Trophoblast cell (in vitro differentiated cells and primary cell): ENCODE measurements around the gene PECR.

ENCODE experiments used
- DNase-seq, 2 donors: peaks; one replicate each; pipeline ENCODE4 v3.0.0-alpha.2; 2016
- H2AFZ ChIP-seq: 2 replicates; pipeline ENCODE4 v1.6.1; 2013; ENCODE audit warnings: low read length, moderate library complexity, mild to moderate bottlenecking; ENCODE audit not compliant: insufficient read depth, poor library complexity
- H2AK5ac ChIP-seq: 2 replicates; pipeline ENCODE4 v1.6.1; 2013; ENCODE audit warnings: mild to moderate bottlenecking, low read length
- H2BK120ac ChIP-seq: 2 replicates; pipeline ENCODE4 v1.6.1; 2013; ENCODE audit warnings: low read length, mild to moderate bottlenecking, moderate library complexity; ENCODE audit not compliant: insufficient read depth, poor library complexity
- H2BK12ac ChIP-seq: 2 replicates; pipeline ENCODE4 v1.6.1; 2013; ENCODE audit warnings: mild to moderate bottlenecking, low read length, moderate library complexity
- H2BK5ac ChIP-seq: 2 replicates; pipeline ENCODE4 v1.6.1; 2013; ENCODE audit warnings: low read length, low read depth, moderate library complexity, mild to moderate bottlenecking; ENCODE audit not compliant: poor library complexity
- H3K14ac ChIP-seq: 2 replicates; pipeline ENCODE4 v1.6.1; 2013; ENCODE audit warnings: mild to moderate bottlenecking, low read length
- H3K18ac ChIP-seq: 2 replicates; pipeline ENCODE4 v1.6.1; 2013; ENCODE audit warnings: mild to moderate bottlenecking, low read length
- H3K23ac ChIP-seq: 2 replicates; pipeline ENCODE4 v1.6.1; 2013; ENCODE audit warnings: low read length
- H3K27ac ChIP-seq: 2 replicates; pipeline ENCODE4 v1.5.1; 2013; ENCODE audit warnings: low read depth, mild to moderate bottlenecking, inconsistent platforms, low read length, moderate library complexity
- H3K27me3 ChIP-seq: 2 replicates; pipeline ENCODE4 v1.6.1; 2013; ENCODE audit warnings: inconsistent platforms, mild to moderate bottlenecking, low read length, moderate library complexity; ENCODE audit not compliant: insufficient read depth
- H3K36me3 ChIP-seq, 2 experiments: 1 replicate in 1 of 2; 2 replicates in 1 of 2; pipeline ENCODE4 v1.6.1; 2013; ENCODE audit warnings: low read length in 2 of 2, mild to moderate bottlenecking in 2 of 2, moderate library complexity in 1 of 2; ENCODE audit not compliant: insufficient read depth in 2 of 2, control insufficient read depth in 1 of 2
- H3K4ac ChIP-seq: 2 replicates; pipeline ENCODE4 v1.6.1; 2013; ENCODE audit warnings: low read depth, mild to moderate bottlenecking, low read length, moderate library complexity
- H3K4me1 ChIP-seq, 2 experiments: 1 replicate in 1 of 2; 2 replicates in 1 of 2; pipeline ENCODE4 v1.6.1; 2013; ENCODE audit warnings: low read length in 2 of 2, mild to moderate bottlenecking in 2 of 2, moderate library complexity in 1 of 2; ENCODE audit not compliant: insufficient read depth in 2 of 2, control insufficient read depth in 1 of 2
- H3K4me2 ChIP-seq: 2 replicates; pipeline ENCODE4 v1.6.1; 2013; ENCODE audit warnings: inconsistent platforms, mild to moderate bottlenecking, low read length, moderate library complexity
- H3K4me3 ChIP-seq: 2 replicates; pipeline ENCODE4 v1.5.1; 2013; ENCODE audit warnings: mild to moderate bottlenecking, low read depth, low read length, inconsistent platforms
- H3K79me1 ChIP-seq: one replicate; pipeline ENCODE4 v1.6.1; 2013; ENCODE audit warnings: low read length
- H3K79me2 ChIP-seq: 2 replicates; pipeline ENCODE4 v1.6.1; 2013; ENCODE audit warnings: low read length, mild to moderate bottlenecking; ENCODE audit not compliant: control insufficient read depth, insufficient read depth, poor library complexity
- H3K9ac ChIP-seq: 2 replicates; pipeline ENCODE4 v1.6.1; 2013; ENCODE audit warnings: mild to moderate bottlenecking, low read length
- H3K9me3 ChIP-seq: 2 replicates; pipeline ENCODE4 v1.6.1; 2013; ENCODE audit warnings: low read depth, mild to moderate bottlenecking, control low read depth, inconsistent platforms, low read length; ENCODE audit not compliant: insufficient read depth
- H4K12ac ChIP-seq: 2 replicates; pipeline ENCODE4 v1.6.1; 2013; ENCODE audit warnings: low read depth, mild to moderate bottlenecking, low read length, moderate library complexity
- H4K8ac ChIP-seq: 2 replicates; pipeline ENCODE4 v1.6.1; 2013; ENCODE audit warnings: low read depth, mild to moderate bottlenecking, low read length, moderate library complexity
- H4K91ac ChIP-seq: one replicate; pipeline ENCODE4 v1.6.1; 2013; ENCODE audit warnings: low read depth, mild to moderate bottlenecking, low read length, moderate library complexity
- WGBS: extraction: QIAGEN DNeasy Blood & Tissue Kit; methylation state at CpG from one replicate; pipeline ENCODE4 v1.1.7; 2013; ENCODE audit warnings: missing lambda C conversion rate; ENCODE audit not compliant: insufficient read length, insufficient coverage; ENCODE audit errors: extremely low coverage; 5-methylcytosine and 5-hydroxymethylcytosine counted together

PECR gene

GRCh38 chr2:216031960-216032689 is 49.5 kb downstream of the PECR start:
- Histone ChIP-seq H3K14ac (no peak overlapping the region), H3K9me3 (no peaks in the 10 kb centered on the region), H3K4me1 (peaks cover 0 to 4% of the 10 kb centered on the region in 2 experiments), H3K27me3 (no peaks in the 10 kb centered on the region), H3K4ac (no peak overlapping the region), H4K91ac (no peak overlapping the region), H4K12ac (no peak overlapping the region), H3K36me3 (no peaks in the 10 kb centered on the region), H4K8ac (no peak overlapping the region), H3K4me3 (no peak overlapping the region), H2AK5ac (no peak overlapping the region), H2BK12ac (no peak overlapping the region), H2BK120ac (no peak overlapping the region), H2BK5ac (no peak overlapping the region), H3K79me2 (no peaks in the 10 kb centered on the region), H2AFZ (no peak overlapping the region), H3K23ac (no peak overlapping the region), H3K4me2 (no peak overlapping the region), H3K18ac (no peak overlapping the region), H3K27ac (no peak overlapping the region), H3K79me1 (no peaks in the 10 kb centered on the region), H3K9ac (no peak overlapping the region)
- DNase-seq, result no peak
- WGBS, result no CpG with 5 or more reads among the region's 1 CpG

- no peaks in the 10 kb centered on the region for H3K79me1 ChIP-seq
- H3K27ac ChIP-seq, result no peak overlapping the region
- H3K4ac ChIP-seq, result no peak overlapping the region
- H3K79me2 ChIP-seq, result no peaks in the 10 kb centered on the region
- no peaks in the 10 kb centered on the region for H3K27me3 ChIP-seq
- no peak overlapping the region for H3K4me3 ChIP-seq
- H3K9me3 ChIP-seq, result no peaks in the 10 kb centered on the region
- H2AFZ ChIP-seq, result no peak overlapping the region
- H2BK12ac ChIP-seq, result no peak overlapping the region
- WGBS, result no CpG with 5 or more reads among the region's 3 CpGs
- H2BK5ac ChIP-seq, result no peak overlapping the region
- no peak overlapping the region for H4K8ac ChIP-seq
- no peak overlapping the region for H3K23ac ChIP-seq
- H3K18ac ChIP-seq, result no peak overlapping the region
- no peak overlapping the region for H2BK120ac ChIP-seq
- no peak overlapping the region for H4K91ac ChIP-seq
- H3K36me3 ChIP-seq, result no peaks in the 10 kb centered on the region
- peaks cover 0 to 4% of the 10 kb centered on the region in 2 experiments for H3K4me1 ChIP-seq
- no peak overlapping the region for H3K14ac ChIP-seq
- H4K12ac ChIP-seq, result no peak overlapping the region
- H2AK5ac ChIP-seq, result no peak overlapping the region
- DNase-seq, result no peak
- no peak overlapping the region for H3K9ac ChIP-seq
- H3K4me2 ChIP-seq, result no peak overlapping the region
Observed at GRCh38 chr2:216030216-216030615, 51.4 kb downstream of the PECR start.

GRCh38 chr2:216029416-216030129 is 52.0 kb downstream of the PECR start:
- no CpG with 5 or more reads among the region's 7 CpGs for WGBS
- Histone ChIP-seq H3K27ac (peak overlapping the region; percentile 52), H3K4me1 (peaks cover 0 to 4% of the 10 kb centered on the region in 2 experiments), H2BK12ac (no peak overlapping the region), H3K4ac (no peak overlapping the region), H2BK5ac (no peak overlapping the region), H3K14ac (no peak overlapping the region), H2AFZ (no peak overlapping the region), H3K36me3 (no peaks in the 10 kb centered on the region), H3K9me3 (no peaks in the 10 kb centered on the region), H2AK5ac (no peak overlapping the region), H3K79me2 (no peaks in the 10 kb centered on the region), H3K9ac (no peak overlapping the region), H4K8ac (peak overlapping the region; percentile 37), H2BK120ac (no peak overlapping the region), H3K27me3 (no peaks in the 10 kb centered on the region), H4K12ac (no peak overlapping the region), H3K23ac (no peak overlapping the region), H3K79me1 (no peaks in the 10 kb centered on the region), H3K4me3 (no peak overlapping the region), H3K18ac (no peak overlapping the region), H3K4me2 (no peak overlapping the region), H4K91ac (no peak overlapping the region)
- peak; percentile 94 to 99 for DNase-seq

GRCh38 chr2:216024779-216025336 is 56.8 kb downstream of the PECR start:
- no peak overlapping the region for H4K12ac ChIP-seq
- H2AFZ ChIP-seq, result no peak overlapping the region
- H3K4me2 ChIP-seq, result no peak overlapping the region
- WGBS, result no CpG with 5 or more reads among the region's 7 CpGs
- no peaks in the 10 kb centered on the region for H3K79me1 ChIP-seq
- no peak overlapping the region for H3K4ac ChIP-seq
- no peak overlapping the region for H3K14ac ChIP-seq
- H3K9me3 ChIP-seq, result no peaks in the 10 kb centered on the region
- no peak overlapping the region for H2BK5ac ChIP-seq
- H4K91ac ChIP-seq, result no peak overlapping the region
- H2AK5ac ChIP-seq, result no peak overlapping the region
- no peak overlapping the region for H2BK120ac ChIP-seq
- no peaks in the 10 kb centered on the region for H3K36me3 ChIP-seq
- no peak overlapping the region for H3K9ac ChIP-seq
- no peak for DNase-seq
- H3K23ac ChIP-seq, result no peak overlapping the region
- H3K4me1 ChIP-seq, result peaks cover 0 to 4% of the 10 kb centered on the region in 2 experiments
- no peak overlapping the region for H3K18ac ChIP-seq
- H2BK12ac ChIP-seq, result no peak overlapping the region
- no peaks in the 10 kb centered on the region for H3K27me3 ChIP-seq
- H3K4me3 ChIP-seq, result no peak overlapping the region
- H3K79me2 ChIP-seq, result no peaks in the 10 kb centered on the region
- H4K8ac ChIP-seq, result no peak overlapping the region
- no peak overlapping the region for H3K27ac ChIP-seq
